Fibroblast of the conjunctiva (primary cell): ENCODE data around the gene ADAMTS20.
"Not testable (repeated sequence)": the region's sequence is repeated elsewhere in the genome, so short reads cannot be mapped to it uniquely, and the experiment has no call there.

Source experiments
- DNase-seq: peaks from one replicate; pipeline ENCODE4 v3.0.0-alpha.2; 2010; ENCODE audit warnings: low read depth

ADAMTS20 gene

DNA sequence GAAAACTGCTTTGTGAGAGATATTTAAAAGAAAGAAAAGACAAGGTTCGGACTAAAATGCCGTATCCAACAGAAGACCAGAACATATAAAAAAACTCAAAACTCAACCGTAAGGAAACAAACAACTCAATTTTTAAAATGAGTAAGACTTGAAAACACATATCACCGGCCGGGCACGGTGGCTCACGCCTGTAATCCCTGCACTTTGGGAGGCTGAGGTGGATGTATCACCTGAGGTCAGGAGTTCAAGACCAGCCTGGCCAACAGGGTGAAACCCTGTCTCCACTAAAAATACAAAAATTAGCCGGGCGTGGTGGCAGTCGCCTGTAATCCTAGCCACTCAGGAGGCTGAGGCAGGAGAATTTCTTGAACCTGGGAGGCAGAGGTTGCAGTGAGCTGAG lies 192.0 kb downstream of the ADAMTS20 start:
- DNase-seq: not testable (repeated sequence)

GRCh38 chr12:43357141-43357540 lies 194.9 kb downstream of the ADAMTS20 start:
- DNase-seq: no peak

DNA sequence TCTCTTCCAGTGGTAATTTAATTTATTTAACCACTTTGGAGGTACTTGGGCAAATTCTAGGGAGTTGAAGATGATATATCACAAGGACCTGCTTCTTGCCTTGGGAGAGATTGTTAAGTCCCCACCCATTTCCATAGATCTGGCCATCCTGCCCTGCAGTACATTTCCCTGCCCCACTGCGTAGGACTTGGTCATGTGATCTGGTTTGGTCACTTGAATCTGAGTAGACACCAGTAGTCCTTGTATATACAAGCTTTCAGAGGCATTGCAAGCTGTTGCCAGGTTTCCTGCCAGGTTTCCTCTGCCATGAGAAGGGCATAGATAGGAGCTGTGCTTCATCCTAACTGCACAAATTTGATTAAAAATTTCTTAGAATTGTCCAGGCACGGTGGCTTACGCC lies 200.0 kb downstream of the ADAMTS20 start:
- DNase-seq: no peak

- no peak for DNase-seq
Measured at GRCh38 chr12:43349863-43350262, 202.1 kb downstream of the ADAMTS20 start.

- no peak for DNase-seq
Measured at GRCh38 chr12:43348221-43348620, 203.8 kb downstream of the ADAMTS20 start.

DNA sequence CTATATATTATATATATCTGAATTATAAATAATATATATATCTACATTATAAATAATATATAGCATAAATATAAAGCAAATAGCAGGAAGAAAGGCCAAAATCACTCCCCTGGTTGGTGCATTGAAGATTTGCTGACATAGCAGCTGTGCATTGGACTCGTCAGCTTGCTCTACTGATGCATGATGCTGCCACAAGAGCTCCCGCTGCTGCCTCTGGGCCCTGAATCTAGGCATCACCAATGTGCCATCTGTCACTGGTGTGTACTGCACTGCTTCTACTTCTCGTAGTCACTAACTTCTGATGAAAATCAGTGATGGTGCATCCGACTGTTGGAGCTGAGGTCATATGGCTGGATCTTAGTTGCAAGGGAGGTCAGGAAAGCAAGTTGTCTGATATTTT lies 205.0 kb downstream of the ADAMTS20 start:
- no peak for DNase-seq

- DNase-seq: no peak
Measured at GRCh38 chr12:43345023-43345422, 207.0 kb downstream of the ADAMTS20 start.

GRCh38 chr12:43341785-43342313 lies 210.2 kb downstream of the ADAMTS20 start:
- not testable (repeated sequence) for DNase-seq

- DNase-seq: peak; percentile 56
Measured at GRCh38 chr12:43338848-43339526, 213.0 kb downstream of the ADAMTS20 start.

- no peak for DNase-seq
Measured at GRCh38 chr12:43337571-43338444, 214.2 kb downstream of the ADAMTS20 start.

DNA sequence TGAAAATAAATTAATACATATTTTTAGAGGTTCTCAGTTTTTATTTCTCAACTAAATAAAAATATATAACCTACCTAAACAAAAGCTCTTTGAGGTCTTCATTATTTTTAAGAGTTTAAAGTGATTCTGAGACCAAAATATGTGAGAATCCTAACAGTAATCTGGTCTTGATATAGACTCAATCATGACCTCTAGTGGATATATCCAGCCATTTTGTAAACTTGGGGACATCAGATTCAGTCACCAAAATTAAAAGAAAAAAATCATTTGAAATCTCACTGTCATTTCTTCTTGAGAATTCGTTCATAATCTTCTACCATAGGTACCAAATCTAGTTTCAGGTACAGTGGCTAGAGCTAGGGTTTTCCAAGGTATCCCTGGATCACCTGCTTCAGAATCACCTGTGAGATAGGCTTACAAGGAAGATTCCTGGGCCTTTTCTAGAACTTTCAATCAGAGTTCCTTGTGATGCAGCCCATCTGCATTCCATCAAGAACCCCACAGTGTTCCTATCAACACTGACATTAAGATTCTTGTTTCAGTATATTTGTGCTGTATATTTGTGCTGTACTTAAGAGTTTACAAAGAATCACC lies 214.9 kb downstream of the ADAMTS20 start:
- DNase-seq: peak; percentile 40

- no peak for DNase-seq
Measured at GRCh38 chr12:43333644-43334043, 218.4 kb downstream of the ADAMTS20 start.

GRCh38 chr12:43332977-43333640 lies 218.9 kb downstream of the ADAMTS20 start:
- DNase-seq: no peak

GRCh38 chr12:43331935-43332334 lies 220.1 kb downstream of the ADAMTS20 start:
- DNase-seq: no peak

GRCh38 chr12:43329375-43329774 lies 222.6 kb downstream of the ADAMTS20 start:
- no peak for DNase-seq

DNA sequence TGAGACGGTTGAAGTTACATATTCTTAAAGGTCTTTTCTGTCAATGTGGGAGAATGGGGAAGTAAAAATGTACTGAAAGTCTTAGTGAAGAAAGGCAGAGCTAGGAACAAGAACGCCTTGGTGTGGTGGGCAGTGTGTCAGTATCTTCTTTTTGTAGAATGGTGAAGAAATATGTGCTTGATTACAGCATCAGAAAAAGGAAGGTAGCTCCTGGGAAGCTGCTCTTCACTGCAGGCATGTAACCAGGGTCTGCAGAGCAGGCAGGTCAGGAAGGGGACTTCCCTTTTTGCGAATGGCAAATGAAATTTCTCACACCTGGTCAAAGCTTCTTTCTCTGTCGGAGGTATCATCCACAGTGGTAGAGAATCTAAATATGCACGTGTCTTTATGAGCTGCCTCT lies 226.2 kb downstream of the ADAMTS20 start:
- no peak for DNase-seq

GRCh38 chr12:43320281-43320680 lies 231.7 kb downstream of the ADAMTS20 start:
- no peak for DNase-seq

DNA sequence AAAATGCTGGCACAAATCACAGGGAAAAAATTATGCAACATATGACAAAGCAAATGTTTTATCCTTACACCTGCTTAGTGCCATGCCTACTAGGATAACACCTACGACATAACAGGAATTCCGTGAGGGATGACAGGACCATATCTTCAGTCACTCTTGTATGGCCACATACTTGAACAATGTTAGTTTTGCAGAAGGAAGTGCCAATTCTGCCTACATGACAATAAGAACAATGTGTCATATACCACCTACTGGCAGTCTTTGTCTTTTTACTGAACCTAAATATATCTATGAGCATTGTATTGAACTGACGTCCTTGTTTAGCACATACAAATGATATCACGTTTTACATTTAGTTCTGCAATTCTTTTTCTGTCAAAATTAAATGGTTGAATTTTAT lies 234.0 kb downstream of the ADAMTS20 start:
- DNase-seq: no peak

DNA sequence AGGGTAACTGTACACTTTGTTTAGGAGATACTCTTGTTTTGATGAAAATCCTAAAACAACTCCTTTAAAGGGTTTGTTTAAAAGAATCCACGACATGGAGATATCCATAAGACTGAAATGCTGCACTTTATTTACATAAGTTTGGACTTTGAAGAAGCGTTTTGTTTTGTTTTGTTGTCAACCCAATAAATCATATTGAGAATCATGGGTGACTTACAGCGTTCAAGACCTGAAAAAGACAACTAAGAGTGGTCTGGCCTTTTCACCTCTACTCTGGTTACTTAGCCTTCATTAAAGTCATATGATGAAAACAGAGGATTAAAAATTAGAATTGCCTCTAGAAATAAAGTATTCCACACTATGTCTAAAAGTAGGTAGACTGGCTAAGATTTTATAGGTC lies 234.8 kb downstream of the ADAMTS20 start:
- no peak for DNase-seq

GRCh38 chr12:43316520-43316919 lies 235.5 kb downstream of the ADAMTS20 start:
- DNase-seq: no peak

DNA sequence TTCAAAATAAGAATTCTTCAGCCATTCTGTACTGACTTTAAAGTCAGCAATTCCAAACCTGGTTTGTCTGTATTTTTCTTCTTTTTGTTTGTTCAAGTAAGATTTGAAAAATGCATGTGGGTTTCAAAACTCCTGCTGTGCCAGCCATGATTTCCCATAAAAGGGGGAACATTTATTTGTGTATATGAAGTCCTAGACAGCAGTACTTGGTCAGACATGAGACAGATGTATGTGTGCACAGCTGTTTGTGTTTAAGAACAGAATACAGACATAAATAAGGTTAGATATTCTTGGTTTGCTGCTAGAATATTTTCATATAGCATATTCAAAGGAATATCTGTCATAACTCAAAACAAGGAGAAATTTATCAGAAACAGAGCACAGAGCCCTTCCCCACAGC lies 236.0 kb downstream of the ADAMTS20 start:
- no peak for DNase-seq

GRCh38 chr12:43312991-43313505 lies 239.0 kb downstream of the ADAMTS20 start:
- no peak for DNase-seq
